Endodermal cell (in vitro differentiated cells): ENCODE data around the gene DNAJC1. TPM values are rescaled to one million over a fixed set of nuclear protein-coding genes. Genes with fewer than 3 reads are reported as not detected.

Experiments used
- DNase-seq: peaks from one replicate; pipeline ENCODE4 v3.0.0-alpha.2; 2017
- H3K27ac ChIP-seq: 2 replicates; pipeline ENCODE4 v1.5.1; 2013; ENCODE audit warnings: mild to moderate bottlenecking, low read depth, low read length, moderate library complexity
- H3K27me3 ChIP-seq: 2 replicates; pipeline ENCODE4 v1.6.1; 2013; ENCODE audit warnings: mild to moderate bottlenecking, low read length, moderate library complexity; ENCODE audit not compliant: insufficient read depth, control insufficient read depth, poor library complexity, severe bottlenecking
- H3K36me3 ChIP-seq: 2 replicates; pipeline ENCODE4 v1.7.0; 2013; ENCODE audit warnings: mild to moderate bottlenecking, low read length, moderate library complexity; ENCODE audit not compliant: control insufficient read depth, insufficient read depth
- H3K4me1 ChIP-seq: one replicate; pipeline ENCODE4 v1.7.0; 2013; ENCODE audit warnings: low read length; ENCODE audit not compliant: control insufficient read depth, insufficient read depth
- H3K4me3 ChIP-seq: 2 replicates; pipeline ENCODE4 v1.5.1; 2013; ENCODE audit warnings: mild to moderate bottlenecking, low read length, moderate library complexity
- H3K9ac ChIP-seq: 2 replicates; pipeline ENCODE4 v1.6.1; 2013; ENCODE audit warnings: mild to moderate bottlenecking, low read length, moderate library complexity; ENCODE audit not compliant: poor library complexity, severe bottlenecking; ENCODE audit errors: extremely low read depth
- H3K9me3 ChIP-seq: 2 replicates; pipeline ENCODE4 v1.6.1; 2013; ENCODE audit warnings: mild to moderate bottlenecking, low read length, moderate library complexity; ENCODE audit not compliant: control insufficient read depth
- H3K27ac Mint-ChIP-seq: 2 replicates; pipeline ENCODE4 v1.8.0; 2020; ENCODE audit warnings: mixed read lengths
- H3K27me3 Mint-ChIP-seq: 2 replicates; pipeline ENCODE4 v1.8.0; 2021; ENCODE audit warnings: mild to moderate bottlenecking, mixed read lengths; ENCODE audit not compliant: insufficient read depth
- H3K36me3 Mint-ChIP-seq: 2 replicates; pipeline ENCODE4 v1.8.0; 2020; ENCODE audit warnings: low read depth, mixed read lengths
- H3K4me1 Mint-ChIP-seq: 2 replicates; pipeline ENCODE4 v1.8.0; 2020; ENCODE audit warnings: mixed read lengths
- H3K4me3 Mint-ChIP-seq: 2 replicates; pipeline ENCODE4 v1.8.0; 2020; ENCODE audit warnings: mild to moderate bottlenecking, moderate library complexity, mixed read lengths
- H3K9me3 Mint-ChIP-seq: 2 replicates; pipeline ENCODE4 v1.8.0; 2020; ENCODE audit warnings: mild to moderate bottlenecking, mixed read lengths
- CTCF ChIP-seq: fragments of 200-600 bp; sonication (generic); conservative IDR thresholded peaks from 2 replicates; pipeline ENCODE4 v1.5.0; 2021; ENCODE audit warnings: antibody characterized with exemption, mild to moderate bottlenecking
- WGBS, 2 experiments: methylation state at CpG; one replicate each; pipeline versions ENCODE4 v1.1.5 to v1.1.7; 2013; ENCODE audit warnings: missing lambda C conversion rate in 2 of 2, mixed read lengths in 1 of 2; ENCODE audit not compliant: insufficient coverage in 1 of 2, insufficient read length in 1 of 2; 5-methylcytosine and 5-hydroxymethylcytosine counted together
- total RNA-seq, 2 donors: library from RNA; stranded (reverse); fragmentation: NEBNext Ultra II Directional in 1 of 2; extraction: Animal tissue kit (Norgen Biotek cat#: 25700) in 1 of 2; gene quantifications; 2 replicates in 1 of 2; 3 replicates in 1 of 2; pipeline ENCODE4 v1.2.1, GENCODE V29; 2021

The DNAJC1 gene
- total RNA-seq, 2 donors from 2014 or later, result 23.5 to 30.4 TPM

- Mint-ChIP-seq H3K36me3 (peaks cover 37% of the 10 kb centered on the region), H3K4me3 (no peak overlapping the region), H3K9me3 (no peaks in the 10 kb centered on the region), H3K27ac (peak overlapping the region; percentile 75), H3K4me1 (peaks cover 50% of the 10 kb centered on the region), H3K27me3 (no peaks in the 10 kb centered on the region)
- TF ChIP-seq CTCF, result peak; percentile 96
- no peak overlapping the region for H3K27ac ChIP-seq
- H3K36me3 ChIP-seq, result peaks cover 65% of the 10 kb centered on the region
- H3K9me3 ChIP-seq, result no peaks in the 10 kb centered on the region
- no peak overlapping the region for H3K4me3 ChIP-seq
- peak; percentile 91 for DNase-seq
- 23 to 26% methylated on average over 7 to 10 of the region's 10 CpGs for WGBS, 2 experiments
- H3K27me3 ChIP-seq, result no peaks in the 10 kb centered on the region
- H3K9ac ChIP-seq, result no peak overlapping the region
- H3K4me1 ChIP-seq, result peaks cover 27% of the 10 kb centered on the region
Measured at GRCh38 chr10:21732067-21732772, 271.3 kb downstream of the DNAJC1 start.

- Histone ChIP-seq H3K27ac (no peak overlapping the region), H3K9ac (no peak overlapping the region)
- peaks cover 62% of the 10 kb centered on the region for H3K4me1 Mint-ChIP-seq
Measured at GRCh38 chr10:21728618-21729017, 274.9 kb downstream of the DNAJC1 start.

GRCh38 chr10:21727452-21728168 lies 275.9 kb downstream of the DNAJC1 start:
- no peaks in the 10 kb centered on the region for H3K9me3 Mint-ChIP-seq
- no peak for TF ChIP-seq CTCF
- Histone ChIP-seq H3K27ac (peak overlapping the region; percentile 86), H3K4me3 (peak overlapping the region; percentile 77), H3K9ac (peak overlapping the region; percentile 39), H3K27me3 (no peaks in the 10 kb centered on the region), H3K4me1 (peaks cover 38% of the 10 kb centered on the region), H3K36me3 (peaks cover 35% of the 10 kb centered on the region), H3K9me3 (no peaks in the 10 kb centered on the region)
- peak overlapping the region; percentile 86 for H3K27ac Mint-ChIP-seq
- peaks cover 22% of the 10 kb centered on the region for H3K36me3 Mint-ChIP-seq
- WGBS, 2 experiments, result 28 to 31% methylated on average over 6 to 12 of the region's 13 CpGs
- H3K27me3 Mint-ChIP-seq, result no peaks in the 10 kb centered on the region
- peak overlapping the region; percentile 39 for H3K4me3 Mint-ChIP-seq
- DNase-seq, result peak; percentile 71
- peaks cover 62% of the 10 kb centered on the region for H3K4me1 Mint-ChIP-seq

More at GRCh38 chr10:21728618-21729017, 274.9 kb downstream of the DNAJC1 start:
- WGBS, 2 experiments, result 94 to 97% methylated on average over 3 of the region's 3 CpGs
- Mint-ChIP-seq H3K36me3 (peaks cover 23% of the 10 kb centered on the region), H3K4me3 (no peak overlapping the region), H3K27me3 (no peaks in the 10 kb centered on the region), H3K27ac (no peak overlapping the region), H3K9me3 (no peaks in the 10 kb centered on the region)
- no peak for TF ChIP-seq CTCF
- H3K9me3 ChIP-seq, result no peaks in the 10 kb centered on the region
- H3K4me3 ChIP-seq, result no peak overlapping the region
- peaks cover 46% of the 10 kb centered on the region for H3K36me3 ChIP-seq
- no peaks in the 10 kb centered on the region for H3K27me3 ChIP-seq
- DNase-seq, result no peak
- H3K4me1 ChIP-seq, result peaks cover 42% of the 10 kb centered on the region
